ENCODE results near the gene TMEM212. TPM values are rescaled to one million over a fixed set of nuclear protein-coding genes. Genes with fewer than 3 reads are reported as not detected.

TMEM212 gene
- polyA plus RNA-seq, 1 donor (not counting 4 experiments of a cell fraction or from before 2014, with no cell fraction given): not detected

GRCh38 chr3:171799501-171799900, 43.6 kb upstream of the TMEM212 start:
- H3K27me3 ChIP-seq (ENCODE audit: control insufficient read depth, extremely low read depth, insufficient read depth, low read length): no peaks in the 10 kb centered on the region
- H3K4me1 ChIP-seq (ENCODE audit: control insufficient read depth, extremely low read depth, insufficient read depth, low read length): peaks cover 34% of the 10 kb centered on the region
- H2AFZ ChIP-seq (ENCODE audit: control insufficient read depth, low read length): no peak overlapping the region
- no peak overlapping the region for H3K4me3 ChIP-seq (ENCODE audit: control insufficient read depth in 2 of 3, extremely low read depth in 1 of 3, insufficient read depth in 2 of 3, low read depth in 1 of 3, low read length in 3 of 3)
- H3K79me2 ChIP-seq (ENCODE audit: control insufficient read depth, insufficient read depth, low read length): peaks cover 4% of the 10 kb centered on the region
- DNase-seq (ENCODE audit: low read depth, low spot score) (no peak), FAIRE-seq (no peak)
- H3K9me1 ChIP-seq (ENCODE audit: control insufficient read depth, extremely low read depth, insufficient read depth, low read length): no peaks in the 10 kb centered on the region
- peak overlapping the region; percentile 17 for H3K27ac ChIP-seq (ENCODE audit: control insufficient read depth, insufficient read depth, low read length)
- no peak overlapping the region for H3K4me2 ChIP-seq (ENCODE audit: control insufficient read depth, extremely low read depth, insufficient read depth, low read depth, low read length)
- TF ChIP-seq CTCF (optimal IDR thresholded peaks at IDR 0.05 in 1 of 3, IDR thresholded peaks at IDR 0.05 in 1 of 3, conservative IDR thresholded peaks at IDR 0.05 in 1 of 3; ENCODE audit: extremely low read depth in 1 of 3, insufficient read depth in 2 of 3, low read length in 3 of 3) (no peak), EZH2 (IDR thresholded peaks at IDR 0.05; ENCODE audit: low read length) (no peak)
- H3K9ac ChIP-seq (ENCODE audit: control insufficient read depth, extremely low read depth, insufficient read depth, low read length): no peak overlapping the region
- H3K9me3 ChIP-seq (ENCODE audit: control insufficient read depth, low read depth, low read length): no peaks in the 10 kb centered on the region
- no peaks in the 10 kb centered on the region for H4K20me1 ChIP-seq (ENCODE audit: control insufficient read depth, extremely low read depth, insufficient read depth, low read length)
- dilution Hi-C loops (cut with MboI; ENCODE audit: extremely low pct_ligation_motif_present, low sequenced_read_pairs): no loop called here
- no peaks in the 10 kb centered on the region for H3K36me3 ChIP-seq (ENCODE audit: control insufficient read depth in 2 of 2, extremely low read depth in 1 of 2, insufficient read depth in 2 of 2, low read length in 2 of 2)

GRCh38 chr3:171801738-171802589, 41.2 kb upstream of the TMEM212 start:
- dilution Hi-C loops (cut with MboI; ENCODE audit: extremely low pct_ligation_motif_present, low sequenced_read_pairs): no loop called here
- Histone ChIP-seq H4K20me1 (ENCODE audit: control insufficient read depth, extremely low read depth, insufficient read depth, low read length) (no peaks in the 10 kb centered on the region), H3K27me3 (ENCODE audit: control insufficient read depth, extremely low read depth, insufficient read depth, low read length) (no peaks in the 10 kb centered on the region), H3K9ac (ENCODE audit: control insufficient read depth, extremely low read depth, insufficient read depth, low read length) (peak overlapping the region; percentile 62), H3K4me1 (ENCODE audit: control insufficient read depth, extremely low read depth, insufficient read depth, low read length) (peaks cover 44% of the 10 kb centered on the region), H3K79me2 (ENCODE audit: control insufficient read depth, insufficient read depth, low read length) (peaks cover 10% of the 10 kb centered on the region), H3K4me3 (ENCODE audit: control insufficient read depth in 2 of 3, extremely low read depth in 1 of 3, insufficient read depth in 2 of 3, low read depth in 1 of 3, low read length in 3 of 3) (no peak overlapping the region), H3K27ac (ENCODE audit: control insufficient read depth, insufficient read depth, low read length) (peak overlapping the region; percentile 82), H3K36me3 (ENCODE audit: control insufficient read depth in 2 of 2, extremely low read depth in 1 of 2, insufficient read depth in 2 of 2, low read length in 2 of 2) (no peaks in the 10 kb centered on the region), H3K9me3 (ENCODE audit: control insufficient read depth, low read depth, low read length) (no peaks in the 10 kb centered on the region), H2AFZ (ENCODE audit: control insufficient read depth, low read length) (no peak overlapping the region), H3K9me1 (ENCODE audit: control insufficient read depth, extremely low read depth, insufficient read depth, low read length) (no peaks in the 10 kb centered on the region), H3K4me2 (ENCODE audit: control insufficient read depth, extremely low read depth, insufficient read depth, low read depth, low read length) (peak overlapping the region; percentile 69)
- FAIRE-seq (peak; percentile 39), DNase-seq (ENCODE audit: low read depth, low spot score) (no peak)
- TF ChIP-seq EZH2 (IDR thresholded peaks at IDR 0.05; ENCODE audit: low read length) (no peak), CTCF (optimal IDR thresholded peaks at IDR 0.05 in 1 of 3, IDR thresholded peaks at IDR 0.05 in 1 of 3, conservative IDR thresholded peaks at IDR 0.05 in 1 of 3; ENCODE audit: extremely low read depth in 1 of 3, insufficient read depth in 2 of 3, low read length in 3 of 3) (no peak)
